ENCODE results near the gene RRN3.

DNA sequence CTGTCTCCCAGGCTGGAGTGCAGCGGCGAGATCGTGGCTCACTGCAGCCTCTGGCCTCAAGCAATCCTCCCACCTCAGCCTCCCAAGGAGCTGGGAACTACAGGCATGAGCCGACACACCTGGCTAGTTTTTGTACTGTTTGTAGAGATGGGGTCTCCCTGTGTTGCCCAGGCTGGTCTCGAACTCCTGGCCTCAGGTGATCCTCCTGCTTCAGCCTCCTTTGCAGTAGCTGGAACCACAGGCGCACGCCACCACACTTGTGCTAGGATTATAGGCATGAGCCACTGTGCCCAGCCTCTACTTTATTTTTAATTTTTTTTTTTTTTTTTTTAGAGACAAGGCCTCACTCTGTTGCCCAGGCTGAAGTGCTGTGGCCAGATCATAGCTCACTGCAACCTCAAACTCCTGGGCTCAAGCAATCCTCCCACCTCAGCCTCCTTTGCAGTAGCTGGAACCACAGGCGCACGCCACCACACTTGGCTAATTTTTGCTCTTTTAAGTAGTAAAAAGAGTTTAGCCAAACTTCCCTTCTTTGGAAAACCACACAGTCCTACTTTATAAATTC is 42.6 kb downstream of the RRN3 start:
- no peak for TF ChIP-seq CHD2 (IDR thresholded peaks at IDR 0.05; ENCODE audit: low read length, partially characterized antibody)
- TF ChIP-seq HDAC2 (IDR thresholded peaks at IDR 0.05), result no peak
- TF ChIP-seq, protein P1, sequence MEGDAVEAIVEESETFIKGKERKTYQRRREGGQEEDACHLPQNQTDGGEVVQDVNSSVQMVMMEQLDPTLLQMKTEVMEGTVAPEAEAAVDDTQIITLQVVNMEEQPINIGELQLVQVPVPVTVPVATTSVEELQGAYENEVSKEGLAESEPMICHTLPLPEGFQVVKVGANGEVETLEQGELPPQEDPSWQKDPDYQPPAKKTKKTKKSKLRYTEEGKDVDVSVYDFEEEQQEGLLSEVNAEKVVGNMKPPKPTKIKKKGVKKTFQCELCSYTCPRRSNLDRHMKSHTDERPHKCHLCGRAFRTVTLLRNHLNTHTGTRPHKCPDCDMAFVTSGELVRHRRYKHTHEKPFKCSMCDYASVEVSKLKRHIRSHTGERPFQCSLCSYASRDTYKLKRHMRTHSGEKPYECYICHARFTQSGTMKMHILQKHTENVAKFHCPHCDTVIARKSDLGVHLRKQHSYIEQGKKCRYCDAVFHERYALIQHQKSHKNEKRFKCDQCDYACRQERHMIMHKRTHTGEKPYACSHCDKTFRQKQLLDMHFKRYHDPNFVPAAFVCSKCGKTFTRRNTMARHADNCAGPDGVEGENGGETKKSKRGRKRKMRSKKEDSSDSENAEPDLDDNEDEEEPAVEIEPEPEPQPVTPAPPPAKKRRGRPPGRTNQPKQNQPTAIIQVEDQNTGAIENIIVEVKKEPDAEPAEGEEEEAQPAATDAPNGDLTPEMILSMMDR (IDR thresholded peaks at IDR 0.05), result no peak
- TF ChIP-seq ESRRA (IDR thresholded peaks at IDR 0.05; ENCODE audit: borderline replicate concordance, low read length), result no peak
- TF ChIP-seq, protein P2, sequence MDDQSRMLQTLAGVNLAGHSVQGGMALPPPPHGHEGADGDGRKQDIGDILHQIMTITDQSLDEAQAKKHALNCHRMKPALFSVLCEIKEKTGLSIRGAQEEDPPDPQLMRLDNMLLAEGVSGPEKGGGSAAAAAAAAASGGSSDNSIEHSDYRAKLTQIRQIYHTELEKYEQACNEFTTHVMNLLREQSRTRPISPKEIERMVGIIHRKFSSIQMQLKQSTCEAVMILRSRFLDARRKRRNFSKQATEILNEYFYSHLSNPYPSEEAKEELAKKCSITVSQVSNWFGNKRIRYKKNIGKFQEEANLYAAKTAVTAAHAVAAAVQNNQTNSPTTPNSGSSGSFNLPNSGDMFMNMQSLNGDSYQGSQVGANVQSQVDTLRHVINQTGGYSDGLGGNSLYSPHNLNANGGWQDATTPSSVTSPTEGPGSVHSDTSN (IDR thresholded peaks at IDR 0.05), result no peak
- no peak for TF ChIP-seq FOXS1 (CRISPR knock-in tag; IDR thresholded peaks at IDR 0.05)
- no peak for TF ChIP-seq RNF2 (IDR thresholded peaks at IDR 0.05; ENCODE audit: borderline replicate concordance, low read depth)
- no peak for TF ChIP-seq FOSB (CRISPR knock-in tag; IDR thresholded peaks at IDR 0.05)
- TF ChIP-seq, protein P3, sequence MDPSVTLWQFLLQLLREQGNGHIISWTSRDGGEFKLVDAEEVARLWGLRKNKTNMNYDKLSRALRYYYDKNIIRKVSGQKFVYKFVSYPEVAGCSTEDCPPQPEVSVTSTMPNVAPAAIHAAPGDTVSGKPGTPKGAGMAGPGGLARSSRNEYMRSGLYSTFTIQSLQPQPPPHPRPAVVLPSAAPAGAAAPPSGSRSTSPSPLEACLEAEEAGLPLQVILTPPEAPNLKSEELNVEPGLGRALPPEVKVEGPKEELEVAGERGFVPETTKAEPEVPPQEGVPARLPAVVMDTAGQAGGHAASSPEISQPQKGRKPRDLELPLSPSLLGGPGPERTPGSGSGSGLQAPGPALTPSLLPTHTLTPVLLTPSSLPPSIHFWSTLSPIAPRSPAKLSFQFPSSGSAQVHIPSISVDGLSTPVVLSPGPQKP (IDR thresholded peaks at IDR 0.05; ENCODE audit: low read depth, low read length), result no peak
- TF ChIP-seq, protein P4, sequence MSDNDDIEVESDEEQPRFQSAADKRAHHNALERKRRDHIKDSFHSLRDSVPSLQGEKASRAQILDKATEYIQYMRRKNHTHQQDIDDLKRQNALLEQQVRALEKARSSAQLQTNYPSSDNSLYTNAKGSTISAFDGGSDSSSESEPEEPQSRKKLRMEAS (IDR thresholded peaks at IDR 0.05), result no peak
- TF ChIP-seq FOSL2 (IDR thresholded peaks at IDR 0.05), result no peak
- no peak for TF ChIP-seq FOSL2 (CRISPR knock-in tag; IDR thresholded peaks at IDR 0.05)
- TF ChIP-seq POLR2A (IDR thresholded peaks at IDR 0.05; ENCODE audit: low read length), result no peak
